ENCODE data around the gene NUDCD3.

- TF ChIP-seq CTCF (IDR thresholded peaks at IDR 0.05), result no peak
- no peak for TF ChIP-seq POLR2A (IDR thresholded peaks at IDR 0.05)
- no peak for TF ChIP-seq POLR2AphosphoS5 (IDR thresholded peaks at IDR 0.05)
These were observed 81.9 kb downstream of the NUDCD3 start for GRCh38 chr7:44408596-44408995.
